GM12865 (cell line): ENCODE results near the gene APOO.

Experiments
- DNase-seq: peaks from one replicate; pipeline ENCODE4 v3.0.0; 2010; ENCODE audit warnings: low read depth
- H3K4me3 ChIP-seq: 2 replicates; pipeline ENCODE4 v1.5.1; 2011; ENCODE audit warnings: mild to moderate bottlenecking, low read depth, low read length, control low read depth
- CTCF ChIP-seq: IDR thresholded peaks from 2 replicates; pipeline ENCODE4 v1.5.1; 2011; ENCODE audit warnings: low read length, control low read depth, low read depth, inconsistent platforms; ENCODE audit not compliant: insufficient read depth; ENCODE audit errors: missing control alignments

Gene APOO

GRCh38 chrX:23802431-23802830, 105.3 kb downstream of the APOO start:
- no peak for DNase-seq
- TF ChIP-seq CTCF, result no peak
- H3K4me3 ChIP-seq, result no peak overlapping the region

- H3K4me3 ChIP-seq, result no peak overlapping the region
- no peak for TF ChIP-seq CTCF
- no peak for DNase-seq
These were observed 108.2 kb downstream of the APOO start for GRCh38 chrX:23799469-23800065.

- H3K4me3 ChIP-seq, result no peak overlapping the region
- no peak for TF ChIP-seq CTCF
- DNase-seq, result no peak
These were observed 110.2 kb downstream of the APOO start for GRCh38 chrX:23797371-23798128.

- no peak overlapping the region for H3K4me3 ChIP-seq
- DNase-seq, result no peak
- TF ChIP-seq CTCF, result no peak
These were observed 112.5 kb downstream of the APOO start for GRCh38 chrX:23795221-23795620.

- no peak overlapping the region for H3K4me3 ChIP-seq
These were observed 114.7 kb downstream of the APOO start for GRCh38 chrX:23792861-23793553.

GRCh38 chrX:23790155-23790497, 117.6 kb downstream of the APOO start:
- no peak overlapping the region for H3K4me3 ChIP-seq
- no peak for TF ChIP-seq CTCF
- DNase-seq, result no peak

More at GRCh38 chrX:23792861-23793553, 114.7 kb downstream of the APOO start:
- no peak for DNase-seq
- no peak for TF ChIP-seq CTCF
